H7 (cell line): Measurements from ENCODE around the gene CSNK1D. TPM values are rescaled to one million over a fixed set of nuclear protein-coding genes. Genes with fewer than 3 reads are reported as not detected.
A peak's percentile ranks its signal among the peaks of the same experiment; 100 is the strongest.

ENCODE experiments used
- DNase-seq: peaks from one replicate; pipeline ENCODE4 v3.0.0; 2012
- H3K27me3 ChIP-seq: 2 replicates; pipeline ENCODE4 v1.6.0; 2011; ENCODE audit warnings: mild to moderate bottlenecking, low read length; ENCODE audit not compliant: control insufficient read depth, insufficient read depth
- H3K36me3 ChIP-seq: replicated peaks from 2 replicates; pipeline ENCODE4 v1.5.1; 2011; ENCODE audit warnings: low read length; ENCODE audit not compliant: control insufficient read depth, insufficient read depth
- H3K4me3 ChIP-seq: 2 replicates; pipeline ENCODE4 v1.5.1; 2011; ENCODE audit warnings: low read depth, mild to moderate bottlenecking, control low read depth, low read length, moderate library complexity; ENCODE audit not compliant: insufficient read depth
- total RNA-seq: library from RNA; depleted of rRNA; stranded (reverse); fragments of >200 nt; shearing (Covaris generic); gene quantifications from 2 replicates; pipeline ENCODE4 v1.2.3, GENCODE V29; 2014

Gene CSNK1D
- total RNA-seq, 1 experiment from 2014 or later: 31.7 TPM

DNA sequence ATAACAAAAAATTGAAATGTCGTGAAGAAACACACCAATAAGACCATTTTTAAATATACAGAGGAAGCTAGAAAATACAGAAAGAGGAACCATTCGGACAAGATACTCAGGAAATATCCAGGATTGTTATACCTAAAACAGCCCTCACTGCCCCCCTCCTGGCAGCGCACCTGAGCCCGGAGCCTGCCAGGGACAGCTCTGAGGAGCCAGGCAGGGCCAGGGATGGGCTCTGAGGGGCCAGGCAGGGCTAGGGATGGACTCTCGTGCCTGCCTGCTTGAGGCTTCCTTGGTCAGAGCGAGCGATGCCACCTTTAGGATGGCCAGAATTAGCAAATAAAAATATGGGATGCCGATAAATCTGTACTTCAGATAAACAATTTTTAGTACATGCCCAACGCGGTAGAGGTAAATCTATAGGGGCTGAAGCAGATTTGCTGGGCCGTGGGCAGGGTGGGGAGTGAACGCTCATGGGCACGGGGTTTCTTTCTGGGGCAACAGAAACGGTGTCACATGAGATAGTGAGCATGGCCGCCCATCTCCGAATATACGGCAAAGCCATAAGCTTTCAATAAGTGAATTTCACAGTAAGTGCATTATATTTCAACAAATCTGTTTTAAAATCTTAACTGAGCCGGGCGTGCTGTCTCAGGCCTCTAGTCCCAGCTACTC lies 18.2 kb upstream of the CSNK1D start:
- Histone ChIP-seq H3K4me3 (peak overlapping the region; percentile 88), H3K27me3 (no peaks in the 10 kb centered on the region)
- DNase-seq: peak; percentile 55

DNA sequence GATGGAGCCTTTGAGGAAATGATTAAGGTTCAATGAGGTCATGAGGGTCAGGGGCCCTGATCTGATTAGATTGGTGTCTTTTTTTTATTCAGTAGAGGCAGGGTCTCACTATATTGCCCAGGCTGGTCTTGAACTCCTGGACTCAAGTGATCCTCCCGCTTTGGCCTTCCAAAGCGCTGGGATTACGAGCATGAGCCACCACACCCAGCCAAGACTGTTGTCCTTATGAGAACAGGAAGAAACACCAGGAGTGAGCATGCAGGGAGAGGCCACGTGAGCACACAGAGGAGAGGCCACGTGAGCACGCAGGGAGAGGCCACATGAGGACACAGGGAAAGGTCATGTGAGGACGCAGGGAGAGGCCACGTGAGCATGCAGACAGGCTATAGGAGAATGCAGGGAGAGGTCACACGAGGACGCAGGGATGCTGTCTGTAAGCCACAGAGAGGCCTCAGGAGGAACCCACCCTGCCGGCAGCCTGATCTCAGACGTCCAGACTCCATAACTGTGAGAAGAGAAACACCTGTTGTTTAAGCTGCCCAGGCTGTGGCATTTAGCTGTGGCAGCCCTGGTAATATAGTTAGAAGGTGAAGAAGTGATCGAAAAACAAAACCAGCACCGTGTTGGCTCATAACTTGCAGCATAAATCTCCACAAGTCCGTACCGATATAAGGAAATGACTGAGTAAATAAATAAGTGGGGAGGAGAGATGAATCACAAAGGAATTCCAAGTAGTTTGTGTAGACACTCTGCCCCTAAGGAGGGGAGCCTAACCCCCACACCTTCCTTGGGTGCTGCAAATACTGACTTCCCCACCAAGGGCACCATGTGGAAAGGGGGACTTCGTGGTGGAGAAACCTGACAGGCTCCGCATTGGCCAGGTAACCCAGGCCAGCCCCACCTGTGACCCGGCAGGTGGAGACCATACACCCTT lies 14.6 kb upstream of the CSNK1D start:
- Histone ChIP-seq H3K4me3 (no peak overlapping the region), H3K27me3 (no peaks in the 10 kb centered on the region), H3K36me3 (no peaks in the 10 kb centered on the region)
- DNase-seq: no peak

More for the DNA sequence above, 18.2 kb upstream of the CSNK1D start:
- H3K36me3 ChIP-seq: no peaks in the 10 kb centered on the region

DNA sequence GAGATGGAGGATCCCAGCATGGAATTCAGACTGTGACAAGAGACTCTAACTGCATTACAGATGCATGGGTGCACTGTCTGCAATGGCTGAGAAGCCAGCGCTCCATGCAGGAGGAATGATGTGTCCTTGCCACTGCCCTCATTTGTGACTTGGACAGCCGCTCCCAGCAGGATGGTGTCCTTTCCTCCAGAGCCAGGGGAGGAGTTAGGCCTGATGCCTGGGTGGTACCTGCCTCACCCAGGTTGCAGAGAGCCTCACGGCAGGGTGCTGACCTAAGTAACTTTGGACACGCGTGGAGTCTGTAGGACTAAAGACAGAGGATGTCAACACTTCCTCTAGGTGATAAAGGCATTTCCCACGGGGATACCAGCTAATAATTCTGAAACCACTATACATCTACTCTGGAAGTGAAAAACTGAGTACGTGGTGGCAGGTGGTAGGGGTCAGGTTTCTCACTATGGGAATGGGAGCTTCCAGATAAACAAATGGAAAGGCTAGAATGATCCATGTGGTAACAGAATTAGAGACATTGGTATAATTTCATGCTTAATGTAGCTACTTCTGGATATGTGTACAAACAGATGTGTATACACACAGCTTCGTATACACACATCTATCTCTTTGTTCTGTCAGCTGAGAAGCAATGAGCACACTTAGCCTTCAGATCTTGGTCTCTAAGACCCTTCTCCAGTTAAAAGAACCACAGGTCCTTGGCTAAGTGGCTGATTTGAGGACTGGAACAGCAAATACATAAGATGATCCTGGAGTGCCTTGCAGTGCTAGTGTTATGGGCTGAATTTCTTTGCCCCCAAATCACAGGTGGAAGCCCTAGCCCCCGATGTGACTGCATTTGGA lies 13.7 kb upstream of the CSNK1D start:
- no peak for DNase-seq
- Histone ChIP-seq H3K27me3 (no peaks in the 10 kb centered on the region), H3K4me3 (no peak overlapping the region), H3K36me3 (no peaks in the 10 kb centered on the region)

- no peak for DNase-seq
- Histone ChIP-seq H3K4me3 (no peak overlapping the region), H3K36me3 (no peaks in the 10 kb centered on the region), H3K27me3 (no peaks in the 10 kb centered on the region)
Observed at GRCh38 chr17:82285141-82285540, 11.6 kb upstream of the CSNK1D start.

GRCh38 chr17:82283208-82283749 lies 9.8 kb upstream of the CSNK1D start:
- Histone ChIP-seq H3K36me3 (no peaks in the 10 kb centered on the region), H3K4me3 (no peak overlapping the region), H3K27me3 (no peaks in the 10 kb centered on the region)
- DNase-seq: no peak

DNA sequence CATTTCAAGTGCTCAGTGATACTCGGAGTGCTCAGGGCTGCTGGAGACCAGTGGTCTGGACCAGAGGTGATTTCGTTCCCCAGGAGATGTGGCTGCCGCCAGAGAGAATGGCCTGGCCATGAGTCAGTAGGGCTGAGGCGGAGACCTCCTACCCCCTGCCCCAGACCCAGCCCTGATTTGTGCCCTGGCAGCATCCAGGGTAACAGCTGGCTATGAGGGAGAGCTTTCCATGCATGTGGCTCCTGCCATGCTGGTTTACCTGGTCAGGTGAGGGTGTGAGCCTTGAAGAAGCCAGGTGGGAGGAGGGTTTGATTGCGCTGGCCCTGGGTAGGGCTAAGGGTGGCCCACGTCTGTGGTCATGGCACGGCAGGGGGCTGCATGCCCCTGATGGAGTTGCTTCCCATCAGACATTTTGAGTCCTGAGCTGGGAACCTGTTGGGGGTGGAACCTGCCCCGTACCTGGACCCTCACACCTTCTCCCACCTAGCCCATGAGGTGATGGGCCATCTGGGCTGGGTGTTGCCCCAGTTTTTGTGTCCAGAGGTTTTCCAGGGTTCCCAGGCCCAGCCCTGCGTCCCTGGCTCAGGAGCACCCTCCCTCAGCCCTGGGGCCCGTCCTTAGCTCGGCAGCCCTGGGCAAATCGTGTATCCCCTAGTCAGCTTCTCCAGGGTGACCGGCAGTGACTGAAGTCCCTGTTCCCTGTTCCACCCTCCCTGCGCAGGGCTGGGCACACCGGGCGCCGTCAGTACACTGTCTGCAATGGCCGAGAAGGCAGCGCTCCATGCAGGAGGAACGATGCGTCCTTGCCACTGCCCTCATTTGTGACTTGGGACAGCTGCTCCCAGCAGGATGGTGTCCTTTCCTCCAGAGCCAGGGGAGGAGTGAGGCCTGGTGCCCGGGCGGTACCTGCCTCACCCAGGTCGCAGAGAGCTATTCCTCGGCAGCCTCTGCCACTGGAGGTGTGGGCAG lies 9.0 kb upstream of the CSNK1D start:
- Histone ChIP-seq H3K36me3 (no peaks in the 10 kb centered on the region), H3K27me3 (no peaks in the 10 kb centered on the region), H3K4me3 (no peak overlapping the region)
- DNase-seq: no peak

DNA sequence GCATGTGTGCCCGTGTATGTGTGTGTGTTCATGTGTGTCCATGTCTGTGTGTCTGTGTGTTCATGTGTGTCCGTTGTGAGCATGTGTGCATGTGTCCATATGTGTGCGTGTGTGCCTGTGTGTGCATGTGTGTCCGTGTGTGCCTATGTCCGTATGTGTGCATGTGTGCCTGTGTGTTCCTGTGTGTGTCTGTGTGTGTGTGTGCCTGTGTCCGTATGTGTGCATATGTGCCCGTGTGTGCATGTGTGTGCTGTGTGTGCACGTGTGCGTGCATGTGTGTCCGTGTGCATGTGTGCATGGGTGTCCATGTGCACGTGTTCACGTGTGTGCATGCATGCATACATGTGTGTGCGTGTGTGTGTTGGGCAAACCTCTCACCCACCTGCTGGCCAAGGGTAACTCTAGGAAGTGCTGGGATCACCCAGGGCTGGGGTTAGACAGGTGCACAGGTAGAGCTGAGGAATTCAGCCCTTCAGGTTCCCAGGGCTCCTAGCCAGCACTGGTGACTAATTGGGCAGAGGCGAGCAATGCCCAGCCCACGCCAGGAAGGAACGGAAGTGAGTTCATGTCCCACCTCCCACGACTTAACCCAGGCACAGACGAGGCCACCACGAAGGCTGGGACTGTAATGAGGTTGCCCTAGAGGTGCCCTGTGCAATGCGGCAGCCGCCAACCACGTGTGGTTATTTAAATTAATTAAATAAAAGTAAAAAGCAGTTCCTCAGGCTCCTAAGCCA lies 8.2 kb upstream of the CSNK1D start:
- no peaks in the 10 kb centered on the region for H3K27me3 ChIP-seq
- no peak for DNase-seq
- H3K36me3 ChIP-seq: no peaks in the 10 kb centered on the region
- no peak overlapping the region for H3K4me3 ChIP-seq

- DNase-seq: peak; percentile 58
- Histone ChIP-seq H3K4me3 (no peak overlapping the region), H3K36me3 (no peaks in the 10 kb centered on the region), H3K27me3 (no peaks in the 10 kb centered on the region)
Observed at GRCh38 chr17:82281076-82281475, 7.6 kb upstream of the CSNK1D start.

DNA sequence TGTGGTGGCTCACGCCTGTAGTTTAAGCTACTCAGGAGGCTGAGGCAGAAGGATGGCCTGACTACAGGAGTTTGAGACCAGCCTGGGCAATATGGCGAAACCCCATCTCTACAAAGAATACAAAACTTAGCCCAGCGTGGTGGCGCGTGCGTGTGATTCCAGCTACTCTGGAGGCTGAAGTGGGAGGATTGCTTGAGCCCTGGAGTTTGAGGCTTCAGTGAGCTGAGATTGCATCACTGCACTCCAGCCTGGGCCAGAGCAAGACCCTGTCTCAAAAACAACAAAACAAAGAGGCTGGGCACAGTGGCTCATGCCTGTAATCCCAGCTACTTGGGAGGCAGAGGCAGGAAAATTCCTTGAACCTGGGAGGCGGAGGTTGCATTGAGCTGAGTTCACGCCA lies 7.0 kb upstream of the CSNK1D start:
- no peak for DNase-seq
- Histone ChIP-seq H3K27me3 (no peaks in the 10 kb centered on the region), H3K36me3 (no peaks in the 10 kb centered on the region), H3K4me3 (no peak overlapping the region)

DNA sequence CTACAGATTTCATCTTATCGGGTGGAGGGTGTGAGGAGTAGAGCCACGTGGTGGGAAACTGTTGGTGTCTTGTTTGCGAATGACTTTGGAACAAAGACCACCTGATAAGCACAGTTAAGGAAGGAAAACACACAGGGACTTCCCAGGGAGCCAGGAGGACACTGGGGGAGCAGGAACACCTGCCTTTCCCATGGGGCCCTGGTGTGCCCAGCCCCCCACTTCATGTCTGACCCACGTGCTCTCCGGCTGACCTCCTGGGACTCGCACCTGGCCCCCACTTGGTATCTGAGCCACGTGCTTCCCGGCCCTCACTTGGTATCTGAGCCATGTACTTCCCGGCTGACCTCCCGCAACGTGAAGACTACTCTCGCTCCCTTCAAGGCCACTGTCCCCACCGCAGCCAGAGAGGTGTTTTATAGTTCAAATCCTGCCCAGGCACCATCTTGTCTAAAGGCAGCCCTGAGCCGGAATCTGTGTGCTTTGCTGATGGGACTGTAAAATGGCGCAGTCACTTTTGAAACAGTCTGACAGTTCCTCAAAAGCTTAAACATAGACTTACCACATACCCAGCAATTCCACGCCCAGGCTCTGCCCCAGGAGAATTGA lies 5.4 kb upstream of the CSNK1D start:
- H3K27me3 ChIP-seq: no peaks in the 10 kb centered on the region
- no peaks in the 10 kb centered on the region for H3K36me3 ChIP-seq
- no peak overlapping the region for H3K4me3 ChIP-seq
- DNase-seq: peak; percentile 50

DNA sequence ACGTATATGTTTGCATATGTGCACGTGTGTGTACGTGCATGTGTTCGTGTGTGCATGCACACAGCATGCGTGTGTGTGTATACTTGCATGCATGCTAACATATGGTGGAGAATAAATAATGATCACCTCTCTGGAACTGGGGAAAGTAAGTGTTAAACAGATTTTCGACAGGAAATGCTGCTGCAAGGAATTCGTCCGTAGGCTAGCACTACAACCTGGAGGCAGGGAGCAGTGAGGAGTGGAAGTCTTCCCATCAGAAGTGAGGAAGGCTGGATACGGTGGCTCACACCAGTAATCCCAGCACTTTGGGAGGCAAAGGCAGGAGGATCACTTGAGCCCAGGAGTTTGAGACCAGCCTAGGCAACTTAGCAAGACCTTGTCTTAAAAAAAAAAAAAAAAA lies 4.8 kb upstream of the CSNK1D start:
- DNase-seq: no peak
- no peaks in the 10 kb centered on the region for H3K36me3 ChIP-seq
- no peaks in the 10 kb centered on the region for H3K27me3 ChIP-seq
- H3K4me3 ChIP-seq: no peak overlapping the region

DNA sequence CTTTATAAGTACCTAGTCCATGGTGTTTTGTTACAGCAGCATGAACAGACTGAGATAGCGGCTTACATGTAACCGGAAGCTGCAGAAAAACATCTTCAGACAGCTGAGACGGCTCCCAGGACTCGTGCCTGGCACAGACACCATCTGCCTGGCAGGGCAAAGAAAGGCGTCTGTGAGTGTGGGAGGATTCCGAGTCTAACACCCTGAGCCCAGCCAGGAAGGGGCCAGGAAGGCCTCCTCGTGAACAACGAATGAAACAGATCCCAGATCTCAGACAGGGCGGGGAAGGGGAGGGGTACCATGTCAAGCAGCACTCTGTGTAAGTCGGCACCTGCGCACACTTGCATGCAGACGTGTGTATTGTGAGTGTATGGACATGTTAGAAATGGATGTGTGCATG lies 4.4 kb upstream of the CSNK1D start:
- Histone ChIP-seq H3K27me3 (no peaks in the 10 kb centered on the region), H3K4me3 (no peak overlapping the region), H3K36me3 (no peaks in the 10 kb centered on the region)
- no peak for DNase-seq

DNA sequence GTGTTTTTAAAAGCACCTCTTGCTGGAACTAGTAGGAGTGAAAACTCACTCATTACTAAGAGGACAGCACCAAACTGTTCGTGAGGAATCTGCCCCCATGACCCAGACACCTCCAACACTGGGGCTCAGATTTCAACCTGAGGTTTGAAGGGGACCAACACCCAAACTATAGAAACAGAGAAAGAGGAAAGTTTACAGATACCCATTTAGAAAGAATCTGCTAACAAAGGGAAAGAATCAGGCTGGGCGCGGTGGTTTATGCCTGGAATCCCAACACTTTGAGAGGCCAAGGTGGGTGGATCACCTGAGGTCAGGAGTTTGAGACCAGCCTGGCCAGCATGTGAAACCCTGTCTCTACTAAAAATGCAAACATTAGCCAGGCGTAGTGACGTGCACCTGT lies 3.4 kb upstream of the CSNK1D start:
- DNase-seq: no peak
- H3K27me3 ChIP-seq: no peaks in the 10 kb centered on the region
- H3K4me3 ChIP-seq: no peak overlapping the region
- H3K36me3 ChIP-seq: no peaks in the 10 kb centered on the region
